SJSA1 (cell line): Measurements from ENCODE around the gene CEP112. TPM values are rescaled to one million over a fixed set of nuclear protein-coding genes. Genes with fewer than 3 reads are reported as not detected.
"Not testable (repeated sequence)": the region's sequence is repeated elsewhere in the genome, so short reads cannot be mapped to it uniquely, and the experiment has no call there.

Experiments used
- DNase-seq, 2 experiments: peaks; one replicate each; pipeline ENCODE4 v3.0.0-alpha.2; 2015 to 2020; ENCODE audit warnings: low spot score in 2 of 2, low read depth in 1 of 2
- H3K27ac ChIP-seq: fragments of 250-450 bp; sonication (Bioruptor Pico); 2 replicates; pipeline ENCODE4 v1.5.1; 2020; ENCODE audit warnings: mild to moderate bottlenecking, moderate library complexity
- H3K27me3 ChIP-seq: fragments of 250-450 bp; sonication (Bioruptor Pico); replicated peaks from 2 replicates; pipeline ENCODE4 v1.5.1; 2020; ENCODE audit warnings: mild to moderate bottlenecking, moderate library complexity
- H3K36me3 ChIP-seq: fragments of 250-450 bp; sonication (Bioruptor Pico); 2 replicates; pipeline ENCODE4 v1.5.1; 2020; ENCODE audit warnings: mild to moderate bottlenecking
- H3K4me1 ChIP-seq: fragments of 250-450 bp; sonication (Bioruptor Pico); replicated peaks from 2 replicates; pipeline ENCODE4 v1.6.1; 2021; ENCODE audit warnings: mild to moderate bottlenecking
- H3K4me3 ChIP-seq: fragments of 250-450 bp; sonication (Bioruptor Pico); 2 replicates; pipeline ENCODE4 v1.5.1; 2020; ENCODE audit warnings: mild to moderate bottlenecking
- H3K9me3 ChIP-seq: fragments of 250-450 bp; sonication (Bioruptor Pico); replicated peaks from 2 replicates; pipeline ENCODE4 v1.5.1; 2020; ENCODE audit warnings: mild to moderate bottlenecking
- total RNA-seq: library from RNA; depleted of rRNA; stranded (reverse); fragments of >200 nt; shearing (Covaris generic); gene quantifications from 2 replicates; pipeline ENCODE4 v1.2.3, GENCODE V29; 2014

CEP112 gene
- total RNA-seq, 1 experiment from 2014 or later: 9.6 TPM

GRCh38 chr17:65685110-65685509, 506.8 kb downstream of the CEP112 start:
- no peak overlapping the region for H3K27ac ChIP-seq
- no peak overlapping the region for H3K4me3 ChIP-seq
- H3K36me3 ChIP-seq: no peaks in the 10 kb centered on the region
- 0 out of 2 replicates have a peak, but pooled peaks cover 4% of the 10 kb centered on the region for H3K4me1 ChIP-seq
- no peak for DNase-seq
- H3K27me3 ChIP-seq: no peaks in the 10 kb centered on the region
- H3K9me3 ChIP-seq: peaks cover 6% of the 10 kb centered on the region; the same call in 1 of the 2 replicates

GRCh38 chr17:65684631-65685030, 507.3 kb downstream of the CEP112 start:
- Histone ChIP-seq H3K27me3 (no peaks in the 10 kb centered on the region), H3K36me3 (no peaks in the 10 kb centered on the region), H3K9me3 (peaks cover 6% of the 10 kb centered on the region; the same call in 1 of the 2 replicates), H3K4me3 (no peak overlapping the region), H3K4me1 (0 out of 2 replicates have a peak, but pooled peaks cover 4% of the 10 kb centered on the region), H3K27ac (no peak overlapping the region)
- no peak for DNase-seq

GRCh38 chr17:65683428-65683827, 508.5 kb downstream of the CEP112 start:
- DNase-seq: no peak
- no peak overlapping the region for H3K27ac ChIP-seq
- H3K9me3 ChIP-seq: peaks cover 6% of the 10 kb centered on the region; the same call in 1 of the 2 replicates
- no peak overlapping the region for H3K4me3 ChIP-seq
- H3K27me3 ChIP-seq: no peaks in the 10 kb centered on the region
- H3K4me1 ChIP-seq: peaks cover 7% of the 10 kb centered on the region
- no peaks in the 10 kb centered on the region for H3K36me3 ChIP-seq

- peak in 1 of 2 experiments; percentile 23 for DNase-seq
- H3K27me3 ChIP-seq, H3K9me3 ChIP-seq, H3K36me3 ChIP-seq, H3K27ac ChIP-seq, H3K4me3 ChIP-seq: not testable (repeated sequence)
- H3K4me1 ChIP-seq: peaks cover 15% of the 10 kb centered on the region
Observed at GRCh38 chr17:65681763-65682162, 510.2 kb downstream of the CEP112 start.

- H3K27me3 ChIP-seq: no peaks in the 10 kb centered on the region
- no peak overlapping the region for H3K4me3 ChIP-seq
- DNase-seq: no peak
- H3K9me3 ChIP-seq: no peaks in the 10 kb centered on the region
- H3K27ac ChIP-seq: no peak overlapping the region
- H3K36me3 ChIP-seq: no peaks in the 10 kb centered on the region
- peaks cover 15% of the 10 kb centered on the region for H3K4me1 ChIP-seq
Observed at GRCh38 chr17:65679165-65679845, 512.6 kb downstream of the CEP112 start.

- DNase-seq: no peak
- H3K36me3 ChIP-seq: no peaks in the 10 kb centered on the region
- H3K4me1 ChIP-seq: peaks cover 15% of the 10 kb centered on the region
- H3K9me3 ChIP-seq: no peaks in the 10 kb centered on the region
- H3K27ac ChIP-seq: no peak overlapping the region
- no peak overlapping the region for H3K4me3 ChIP-seq
- H3K27me3 ChIP-seq: no peaks in the 10 kb centered on the region
Observed at GRCh38 chr17:65678546-65678945, 513.4 kb downstream of the CEP112 start.

GRCh38 chr17:65677932-65678331, 514.0 kb downstream of the CEP112 start:
- peak in 1 of 2 experiments; percentile 45 for DNase-seq
- Histone ChIP-seq H3K4me1 (peaks cover 15% of the 10 kb centered on the region), H3K36me3 (no peaks in the 10 kb centered on the region), H3K9me3 (no peaks in the 10 kb centered on the region), H3K4me3 (no peak overlapping the region), H3K27me3 (no peaks in the 10 kb centered on the region), H3K27ac (no peak overlapping the region)

- no peak overlapping the region for H3K27ac ChIP-seq
- H3K9me3 ChIP-seq: no peaks in the 10 kb centered on the region
- no peak for DNase-seq
- H3K4me1 ChIP-seq: peaks cover 12% of the 10 kb centered on the region
- no peaks in the 10 kb centered on the region for H3K27me3 ChIP-seq
- no peaks in the 10 kb centered on the region for H3K36me3 ChIP-seq
- H3K4me3 ChIP-seq: no peak overlapping the region
Observed at GRCh38 chr17:65674246-65675045, 517.5 kb downstream of the CEP112 start.

GRCh38 chr17:65670667-65671371, 521.1 kb downstream of the CEP112 start:
- H3K4me1 ChIP-seq: no peaks in the 10 kb centered on the region
- no peaks in the 10 kb centered on the region for H3K27me3 ChIP-seq
- no peak overlapping the region for H3K4me3 ChIP-seq
- no peaks in the 10 kb centered on the region for H3K36me3 ChIP-seq
- no peak for DNase-seq
- H3K9me3 ChIP-seq: no peaks in the 10 kb centered on the region
- H3K27ac ChIP-seq: no peak overlapping the region

GRCh38 chr17:65668211-65668610, 523.7 kb downstream of the CEP112 start:
- Histone ChIP-seq H3K9me3 (no peaks in the 10 kb centered on the region), H3K27ac (no peak overlapping the region), H3K27me3 (no peaks in the 10 kb centered on the region), H3K36me3 (no peaks in the 10 kb centered on the region), H3K4me1 (no peaks in the 10 kb centered on the region), H3K4me3 (no peak overlapping the region)
- no peak for DNase-seq

GRCh38 chr17:65667656-65668055, 524.3 kb downstream of the CEP112 start:
- no peak for DNase-seq
- no peaks in the 10 kb centered on the region for H3K4me1 ChIP-seq
- no peaks in the 10 kb centered on the region for H3K36me3 ChIP-seq
- H3K27ac ChIP-seq: no peak overlapping the region
- H3K4me3 ChIP-seq: no peak overlapping the region
- H3K9me3 ChIP-seq: no peaks in the 10 kb centered on the region
- H3K27me3 ChIP-seq: no peaks in the 10 kb centered on the region

- no peaks in the 10 kb centered on the region for H3K27me3 ChIP-seq
- H3K9me3 ChIP-seq: no peaks in the 10 kb centered on the region
- no peaks in the 10 kb centered on the region for H3K36me3 ChIP-seq
- DNase-seq: no peak
- H3K4me1 ChIP-seq: no peaks in the 10 kb centered on the region
- no peak overlapping the region for H3K27ac ChIP-seq
- no peak overlapping the region for H3K4me3 ChIP-seq
Observed at GRCh38 chr17:65666876-65667321, 525.0 kb downstream of the CEP112 start.

GRCh38 chr17:65665966-65666365, 526.0 kb downstream of the CEP112 start:
- H3K9me3 ChIP-seq: no peaks in the 10 kb centered on the region
- H3K27me3 ChIP-seq: no peaks in the 10 kb centered on the region
- no peak overlapping the region for H3K27ac ChIP-seq
- DNase-seq: no peak
- no peaks in the 10 kb centered on the region for H3K4me1 ChIP-seq
- no peak overlapping the region for H3K4me3 ChIP-seq
- no peaks in the 10 kb centered on the region for H3K36me3 ChIP-seq

GRCh38 chr17:65664696-65665095, 527.2 kb downstream of the CEP112 start:
- Histone ChIP-seq H3K36me3 (no peaks in the 10 kb centered on the region), H3K4me1 (no peaks in the 10 kb centered on the region), H3K27me3 (no peaks in the 10 kb centered on the region), H3K4me3 (no peak overlapping the region), H3K9me3 (no peaks in the 10 kb centered on the region), H3K27ac (no peak overlapping the region)
- no peak for DNase-seq
